IPS DF 19.7 (cell line): ENCODE results near the gene PACRG.
A peak's percentile ranks its signal among the peaks of the same experiment; 100 is the strongest.

Experiments used
- DNase-seq: peaks from one replicate; pipeline ENCODE4 v3.0.0-alpha.2; 2013; ENCODE audit warnings: low read depth, low spot score

The PACRG gene

GRCh38 chr6:162778603-162779002, 50.8 kb downstream of the PACRG start:
- no peak for DNase-seq

- DNase-seq = no peak
Observed at GRCh38 chr6:162785632-162786242, 58.0 kb downstream of the PACRG start.

- DNase-seq = no peak
Observed at GRCh38 chr6:162798546-162799266, 70.9 kb downstream of the PACRG start.

- DNase-seq = no peak
Observed at GRCh38 chr6:162814426-162814973, 86.7 kb downstream of the PACRG start.

GRCh38 chr6:162817196-162817595, 89.4 kb downstream of the PACRG start:
- DNase-seq = no peak

- DNase-seq = no peak
Observed at GRCh38 chr6:162819284-162819683, 91.5 kb downstream of the PACRG start.

- no peak for DNase-seq
Observed at GRCh38 chr6:162821102-162821501, 93.3 kb downstream of the PACRG start.

- DNase-seq = no peak
Observed at GRCh38 chr6:162825597-162825996, 97.8 kb downstream of the PACRG start.

- DNase-seq = no peak
Observed at GRCh38 chr6:162829013-162829742, 101.4 kb downstream of the PACRG start.

GRCh38 chr6:162833776-162834175, 106.0 kb downstream of the PACRG start:
- DNase-seq = no peak

GRCh38 chr6:162845972-162846371, 118.2 kb downstream of the PACRG start:
- DNase-seq = no peak

- no peak for DNase-seq
Observed at GRCh38 chr6:162846723-162847122, 118.9 kb downstream of the PACRG start.

- DNase-seq = no peak
Observed at GRCh38 chr6:162849269-162849668, 121.5 kb downstream of the PACRG start.

GRCh38 chr6:162852192-162852591, 124.4 kb downstream of the PACRG start:
- no peak for DNase-seq

GRCh38 chr6:162852840-162853577, 125.2 kb downstream of the PACRG start:
- DNase-seq = no peak

GRCh38 chr6:162854228-162854627, 126.5 kb downstream of the PACRG start:
- DNase-seq = no peak

GRCh38 chr6:162854734-162855191, 127.0 kb downstream of the PACRG start:
- DNase-seq = no peak

- peak; percentile 75 for DNase-seq
Observed at GRCh38 chr6:162856885-162857284, 129.1 kb downstream of the PACRG start.

- no peak for DNase-seq
Observed at GRCh38 chr6:162857326-162857725, 129.6 kb downstream of the PACRG start.

- DNase-seq = no peak
Observed at GRCh38 chr6:162862462-162862861, 134.7 kb downstream of the PACRG start.

- DNase-seq = no peak
Observed at GRCh38 chr6:162862941-162863340, 135.2 kb downstream of the PACRG start.

GRCh38 chr6:162863821-162864220, 136.0 kb downstream of the PACRG start:
- no peak for DNase-seq
